SU-DHL-6 (cell line): ENCODE measurements around the gene SERPINB6.

Experiments used
- H2AFZ ChIP-seq: fragments of 200-600 bp; sonication (generic); 2 replicates; pipeline ENCODE4 v1.6.1; 2014; ENCODE audit warnings: low read depth, mild to moderate bottlenecking, moderate library complexity, mixed read lengths, antibody characterized with exemption, low read length; ENCODE audit not compliant: severe bottlenecking
- H3F3A ChIP-seq: fragments of 200-600 bp; shearing (Covaris generic); 2 replicates; pipeline ENCODE4 v1.6.0; 2016; ENCODE audit warnings: antibody characterized with exemption, mild to moderate bottlenecking; ENCODE audit not compliant: insufficient read depth
- H3K27ac ChIP-seq: fragments of 200-600 bp; sonication (generic); 2 replicates; pipeline ENCODE4 v1.5.1; 2016; ENCODE audit warnings: low read depth, mild to moderate bottlenecking, low read length, moderate library complexity, mixed read lengths
- H3K27me3 ChIP-seq: fragments of 200-600 bp; sonication (generic), shearing (Covaris generic); 2 replicates; pipeline ENCODE4 v1.6.0; 2014; ENCODE audit warnings: mild to moderate bottlenecking, low read length
- H3K36me3 ChIP-seq: fragments of 200-600 bp; sonication (generic); 2 replicates; pipeline ENCODE4 v1.6.1; 2014; ENCODE audit warnings: mild to moderate bottlenecking, low read length, mixed read lengths
- H3K4me2 ChIP-seq: fragments of 300-600, 200-600 bp; shearing (Covaris generic), sonication (generic); 2 replicates; pipeline ENCODE4 v1.6.0; 2014; ENCODE audit warnings: low read length, low read depth, mild to moderate bottlenecking; ENCODE audit not compliant: poor library complexity, severe bottlenecking
- H3K4me3 ChIP-seq: fragments of 200-600 bp; sonication (generic); 2 replicates; pipeline ENCODE4 v1.5.1; 2014; ENCODE audit warnings: antibody characterized with exemption, low read length, mild to moderate bottlenecking, mixed read lengths; ENCODE audit not compliant: insufficient read depth, poor library complexity, severe bottlenecking
- H3K79me2 ChIP-seq: fragments of 200-600 bp; sonication (generic); 2 replicates; pipeline ENCODE4 v1.6.1; 2014; ENCODE audit warnings: mild to moderate bottlenecking, low read length, moderate library complexity; ENCODE audit not compliant: insufficient read depth
- H3K9ac ChIP-seq: fragments of 200-600 bp; sonication (generic); 2 replicates; pipeline ENCODE4 v1.7.0; 2014; ENCODE audit warnings: mild to moderate bottlenecking, low read length
- H3K9me2 ChIP-seq: fragments of 200-600 bp; sonication (generic); replicated peaks from 2 replicates; pipeline ENCODE4 v1.6.1; 2014; ENCODE audit warnings: low read length; ENCODE audit not compliant: insufficient read depth
- H3K9me3 ChIP-seq: fragments of 200-600 bp; sonication (generic); 2 replicates; pipeline ENCODE4 v1.6.1; 2014; ENCODE audit warnings: low read length, mixed read lengths; ENCODE audit not compliant: insufficient read depth
- H4K20me1 ChIP-seq: fragments of 200-600 bp; sonication (generic); 2 replicates; pipeline ENCODE4 v1.6.1; 2014; ENCODE audit warnings: low read depth, mild to moderate bottlenecking, antibody characterized with exemption, low read length, moderate library complexity, mixed read lengths
- EZH2phosphoT487 ChIP-seq: fragments of 200-600 bp; sonication (generic), shearing (Covaris generic); conservative IDR thresholded peaks from 2 replicates; pipeline ENCODE4 v1.6.1; 2018; ENCODE audit warnings: mild to moderate bottlenecking, antibody characterized with exemption, low read length, moderate library complexity, mixed read lengths
- TF ChIP-seq, protein P1 (sequence below): fragments of 200-600 bp; sonication (generic); IDR thresholded peaks from one replicate; pipeline ENCODE4 v1.5.1; 2017; ENCODE audit warnings: antibody characterized with exemption, mild to moderate bottlenecking, low read length, moderate library complexity; ENCODE audit not compliant: insufficient read depth, poor library complexity, severe bottlenecking

SERPINB6 gene

DNA sequence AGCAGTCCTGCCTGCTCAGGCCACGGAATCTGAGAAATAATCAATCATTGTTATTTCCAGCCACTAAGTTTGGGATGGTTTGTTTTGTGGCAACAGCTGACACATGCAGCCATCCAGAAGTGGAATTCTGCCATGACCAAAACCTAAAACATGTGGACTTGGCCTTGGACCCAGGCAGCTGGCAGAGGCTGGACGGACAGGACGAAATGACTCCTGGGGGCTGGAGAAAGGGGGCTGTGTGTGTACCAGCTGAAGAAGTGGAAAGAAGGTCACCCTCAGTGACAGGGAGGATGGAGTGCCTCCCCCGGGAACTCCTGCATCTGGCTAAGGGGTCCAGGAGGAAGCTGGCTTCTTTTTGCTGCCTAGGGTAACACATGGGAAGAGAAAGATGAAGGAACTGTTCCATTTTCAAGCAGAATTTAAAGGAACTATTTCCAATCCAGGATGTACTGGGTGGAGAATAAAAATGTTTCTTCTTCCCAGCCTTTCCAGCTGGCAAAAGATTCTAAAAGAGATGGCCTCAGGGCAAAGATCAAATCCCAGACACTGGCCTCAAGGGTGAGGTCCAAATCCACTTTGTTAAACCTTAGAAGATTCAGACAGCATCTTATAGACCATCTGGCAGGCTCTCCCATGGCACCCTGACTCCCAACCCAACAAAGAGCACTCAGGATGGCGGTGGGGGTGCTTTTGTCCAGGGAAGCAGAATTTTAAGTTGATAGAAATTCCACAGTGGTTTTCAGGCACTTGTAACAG lies 14.3 kb downstream of the SERPINB6 start:
- H3K9me3 ChIP-seq = no peaks in the 10 kb centered on the region
- H4K20me1 ChIP-seq = no peaks in the 10 kb centered on the region
- H3K27me3 ChIP-seq = no peaks in the 10 kb centered on the region
- H3K4me3 ChIP-seq = no peak overlapping the region
- H3K9ac ChIP-seq = no peak overlapping the region
- H3K36me3 ChIP-seq = no peaks in the 10 kb centered on the region
- H3F3A ChIP-seq = peaks cover 4% of the 10 kb centered on the region; the same call in 1 of the 2 replicates
- no peaks in the 10 kb centered on the region for H3K79me2 ChIP-seq
- no peak overlapping the region for H3K27ac ChIP-seq
- H3K9me2 ChIP-seq = no peaks in the 10 kb centered on the region
- H3K4me2 ChIP-seq = no peak overlapping the region
- H2AFZ ChIP-seq = no peak overlapping the region
- TF ChIP-seq, protein P1, sequence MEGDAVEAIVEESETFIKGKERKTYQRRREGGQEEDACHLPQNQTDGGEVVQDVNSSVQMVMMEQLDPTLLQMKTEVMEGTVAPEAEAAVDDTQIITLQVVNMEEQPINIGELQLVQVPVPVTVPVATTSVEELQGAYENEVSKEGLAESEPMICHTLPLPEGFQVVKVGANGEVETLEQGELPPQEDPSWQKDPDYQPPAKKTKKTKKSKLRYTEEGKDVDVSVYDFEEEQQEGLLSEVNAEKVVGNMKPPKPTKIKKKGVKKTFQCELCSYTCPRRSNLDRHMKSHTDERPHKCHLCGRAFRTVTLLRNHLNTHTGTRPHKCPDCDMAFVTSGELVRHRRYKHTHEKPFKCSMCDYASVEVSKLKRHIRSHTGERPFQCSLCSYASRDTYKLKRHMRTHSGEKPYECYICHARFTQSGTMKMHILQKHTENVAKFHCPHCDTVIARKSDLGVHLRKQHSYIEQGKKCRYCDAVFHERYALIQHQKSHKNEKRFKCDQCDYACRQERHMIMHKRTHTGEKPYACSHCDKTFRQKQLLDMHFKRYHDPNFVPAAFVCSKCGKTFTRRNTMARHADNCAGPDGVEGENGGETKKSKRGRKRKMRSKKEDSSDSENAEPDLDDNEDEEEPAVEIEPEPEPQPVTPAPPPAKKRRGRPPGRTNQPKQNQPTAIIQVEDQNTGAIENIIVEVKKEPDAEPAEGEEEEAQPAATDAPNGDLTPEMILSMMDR = no peak
- no peak for TF ChIP-seq EZH2phosphoT487

DNA sequence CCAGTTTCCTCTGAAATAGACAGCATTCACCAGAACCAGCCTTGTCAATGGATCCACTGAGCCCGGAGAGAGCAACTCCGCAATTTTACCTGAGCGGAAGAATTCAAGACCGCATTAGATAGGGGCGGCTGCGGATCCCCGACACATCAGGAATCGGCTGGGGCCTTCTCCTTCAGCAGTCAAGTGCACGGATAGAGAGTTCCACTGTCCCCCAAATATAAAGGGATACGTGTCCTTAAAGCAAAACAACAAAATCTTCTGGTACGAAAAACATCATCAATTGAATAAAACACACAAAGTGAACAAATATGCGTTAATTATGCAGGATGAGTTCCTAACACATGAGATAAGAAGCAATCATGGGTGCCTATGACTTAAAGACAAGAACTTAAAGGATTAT lies 18.3 kb downstream of the SERPINB6 start:
- Histone ChIP-seq H3K79me2 (no peaks in the 10 kb centered on the region), H4K20me1 (no peaks in the 10 kb centered on the region), H2AFZ (peak overlapping the region; percentile 87), H3K27me3 (no peaks in the 10 kb centered on the region), H3K36me3 (no peaks in the 10 kb centered on the region), H3K4me2 (peak overlapping the region; percentile 52), H3K9me2 (no peaks in the 10 kb centered on the region), H3K9ac (peak overlapping the region; percentile 34), H3K27ac (no peak overlapping the region), H3K4me3 (no peak overlapping the region), H3K9me3 (no peaks in the 10 kb centered on the region), H3F3A (peaks cover 4% of the 10 kb centered on the region; the same call in 1 of the 2 replicates)
- TF ChIP-seq, protein P1 = no peak
- TF ChIP-seq EZH2phosphoT487 = no peak

DNA sequence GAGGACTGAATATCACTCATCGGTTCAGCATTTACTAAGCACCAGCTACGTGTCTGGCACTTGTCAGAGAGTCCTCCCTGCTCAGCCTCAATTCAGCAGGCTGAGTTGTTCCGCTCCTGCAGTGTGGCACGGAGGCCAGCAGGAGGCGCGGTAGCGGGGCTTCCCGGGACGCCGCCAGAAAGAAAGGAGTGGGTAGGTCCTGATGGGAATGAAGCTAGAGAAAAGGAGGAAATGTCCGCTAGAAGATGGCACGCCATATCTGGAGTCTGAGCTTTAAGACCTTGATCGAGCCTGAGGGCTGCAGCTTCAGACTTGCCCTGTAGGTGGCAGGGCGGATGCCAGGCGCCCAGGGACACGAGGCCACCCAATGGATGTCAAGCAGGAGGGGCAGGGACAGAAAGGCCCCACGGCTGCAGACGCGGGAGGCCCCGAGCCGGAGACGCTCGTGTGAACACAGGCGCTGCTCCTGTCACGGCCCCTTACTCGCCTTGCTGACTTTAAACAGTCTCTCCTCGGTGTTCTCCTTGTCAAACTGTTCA lies 18.7 kb downstream of the SERPINB6 start:
- H3K79me2 ChIP-seq = no peaks in the 10 kb centered on the region
- H2AFZ ChIP-seq = peak overlapping the region; percentile 87
- no peak overlapping the region for H3K27ac ChIP-seq
- TF ChIP-seq EZH2phosphoT487 = no peak
- TF ChIP-seq, protein P1 = peak; percentile 100
- H3F3A ChIP-seq = peaks cover 4% of the 10 kb centered on the region; the same call in 1 of the 2 replicates
- peak overlapping the region; percentile 34 for H3K9ac ChIP-seq
- H3K9me3 ChIP-seq = no peaks in the 10 kb centered on the region
- no peaks in the 10 kb centered on the region for H3K9me2 ChIP-seq
- H4K20me1 ChIP-seq = no peaks in the 10 kb centered on the region
- no peaks in the 10 kb centered on the region for H3K36me3 ChIP-seq
- H3K4me2 ChIP-seq = peak overlapping the region; percentile 52
- H3K4me3 ChIP-seq = no peak overlapping the region
- no peaks in the 10 kb centered on the region for H3K27me3 ChIP-seq
